ENCODE measurements around the gene FBN1.

The FBN1 gene

DNA sequence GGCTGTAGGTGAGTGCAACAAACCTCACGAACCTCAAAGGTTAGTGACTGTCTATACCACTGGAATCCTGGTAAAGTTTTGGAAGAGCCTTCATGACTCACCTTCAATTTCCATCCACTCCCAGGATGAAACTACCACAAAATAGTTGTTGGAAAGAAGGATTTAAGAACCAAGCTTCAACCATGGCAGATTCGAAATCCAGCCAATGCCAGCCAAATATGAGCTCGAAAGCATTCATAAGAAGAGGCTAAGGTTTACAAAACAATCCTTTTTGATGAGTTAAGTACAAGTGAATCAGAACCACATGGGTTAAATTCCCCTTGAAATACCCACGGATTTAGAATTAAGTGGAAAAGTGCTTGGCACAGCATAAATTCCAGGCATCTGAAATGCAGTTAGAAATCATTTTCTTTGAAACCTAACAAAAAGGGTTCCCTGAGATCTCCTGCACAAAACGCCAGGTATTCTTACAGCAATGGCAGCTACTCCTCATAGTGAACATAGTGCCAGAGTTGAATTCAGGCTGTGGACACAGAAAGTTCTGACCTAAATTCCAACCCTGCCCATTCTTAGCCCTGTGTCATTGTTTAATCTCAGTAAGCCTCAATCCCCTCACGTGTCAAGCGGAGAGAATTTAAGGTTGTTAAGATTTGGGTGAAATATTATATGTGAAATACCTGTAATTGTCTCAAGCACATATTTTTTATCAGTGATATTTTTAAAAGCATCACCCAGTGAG is 89.2 kb downstream of the FBN1 start:
- no peak for DNase-seq (ENCODE audit: low read depth in 2 of 2, low spot score in 1 of 2)

GRCh38 chr15:48555241-48555881 is 90.1 kb downstream of the FBN1 start:
- no peak for DNase-seq (ENCODE audit: low read depth in 2 of 2, low spot score in 1 of 2)

DNA sequence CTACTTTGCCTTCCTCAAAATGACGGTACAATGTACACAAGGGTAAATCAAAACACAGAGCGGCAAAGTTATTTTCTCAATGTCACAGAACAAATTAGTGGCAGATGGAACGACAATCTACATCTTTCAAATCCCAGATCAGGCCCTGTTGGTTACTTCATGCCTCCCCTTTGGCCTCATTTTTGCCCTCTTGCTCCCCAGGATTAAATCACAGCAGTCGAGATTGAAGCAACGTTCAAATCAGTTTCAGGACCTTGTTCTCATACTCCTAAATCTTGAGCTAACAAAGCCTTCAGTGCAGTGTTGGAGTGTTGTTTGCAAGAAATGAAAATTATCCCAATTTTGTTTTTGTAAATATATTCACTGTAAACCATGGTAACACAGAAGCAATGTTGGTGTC is 91.4 kb downstream of the FBN1 start:
- DNase-seq (ENCODE audit: low read depth in 2 of 2, low spot score in 1 of 2): no peak

GRCh38 chr15:48553559-48553958 is 92.0 kb downstream of the FBN1 start:
- no peak for DNase-seq (ENCODE audit: low read depth in 2 of 2, low spot score in 1 of 2)

DNA sequence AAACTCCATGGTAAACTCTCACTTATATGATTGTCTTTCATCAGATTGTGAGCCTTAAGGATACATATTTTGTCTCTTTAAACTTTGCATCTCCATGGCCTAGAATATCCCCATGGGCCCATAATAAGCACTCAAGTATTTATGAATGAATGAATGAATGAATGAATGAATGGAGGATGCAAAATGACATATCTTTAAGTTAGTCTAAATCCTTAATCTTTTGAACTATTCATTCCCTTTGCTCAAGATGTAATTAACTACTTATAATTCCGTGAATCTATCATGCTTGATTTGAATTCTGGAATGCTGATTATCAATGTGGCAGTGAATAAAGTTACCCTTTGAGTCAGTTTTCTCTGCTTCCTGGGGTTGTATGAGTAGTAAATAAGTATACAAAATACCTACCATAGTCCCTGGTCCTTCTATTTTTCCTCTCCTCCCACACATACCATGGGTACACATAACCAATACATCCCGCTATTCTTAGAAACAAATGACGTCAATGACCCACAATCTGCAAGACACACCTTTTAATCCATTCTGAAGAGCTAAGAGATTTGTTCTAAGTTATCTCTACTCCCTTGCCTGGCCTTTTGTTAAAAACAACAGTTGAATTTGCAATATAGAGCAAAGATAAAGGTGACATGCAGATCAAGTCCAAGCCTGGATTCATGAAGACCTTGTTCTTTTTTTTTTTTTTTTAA is 94.5 kb downstream of the FBN1 start:
- no peak for DNase-seq (ENCODE audit: low read depth in 2 of 2, low spot score in 1 of 2)

- no peak for DNase-seq (ENCODE audit: low read depth in 2 of 2, low spot score in 1 of 2)
Measured at GRCh38 chr15:48548455-48548854, 97.1 kb downstream of the FBN1 start.

- DNase-seq (ENCODE audit: low read depth in 2 of 2, low spot score in 1 of 2): no peak
Measured at GRCh38 chr15:48547286-48547685, 98.2 kb downstream of the FBN1 start.

GRCh38 chr15:48546296-48546695 is 99.2 kb downstream of the FBN1 start:
- DNase-seq (ENCODE audit: low read depth in 2 of 2, low spot score in 1 of 2): no peak

- no peak for DNase-seq (ENCODE audit: low read depth in 2 of 2, low spot score in 1 of 2)
Measured at GRCh38 chr15:48544778-48545177, 100.7 kb downstream of the FBN1 start.

GRCh38 chr15:48541341-48542278 is 103.9 kb downstream of the FBN1 start:
- DNase-seq (ENCODE audit: low read depth in 2 of 2, low spot score in 1 of 2): no peak

- no peak for DNase-seq (ENCODE audit: low read depth in 2 of 2, low spot score in 1 of 2)
Measured at GRCh38 chr15:48540756-48541155, 104.8 kb downstream of the FBN1 start.

DNA sequence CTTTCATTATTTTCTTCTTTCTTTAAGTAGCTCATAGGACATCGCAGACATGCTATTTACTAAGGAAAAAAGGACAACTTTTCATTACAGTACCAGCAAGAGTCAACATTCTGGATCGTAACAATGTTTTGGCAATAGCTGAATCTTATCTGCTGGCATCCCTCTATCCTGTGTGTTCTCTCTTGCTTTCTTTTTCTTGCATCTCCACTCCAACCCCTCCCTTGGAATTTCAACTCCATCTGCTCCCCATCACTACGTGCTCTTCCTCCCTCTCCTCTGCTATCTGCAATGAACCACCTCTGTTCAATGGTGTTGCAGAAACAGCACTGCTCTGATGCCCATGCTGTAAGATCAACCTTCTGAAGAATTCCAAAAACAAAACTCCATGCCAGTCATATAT is 106.6 kb downstream of the FBN1 start:
- no peak for DNase-seq (ENCODE audit: low read depth in 2 of 2, low spot score in 1 of 2)

- DNase-seq (ENCODE audit: low read depth in 2 of 2, low spot score in 1 of 2): no peak
Measured at GRCh38 chr15:48537271-48538113, 108.0 kb downstream of the FBN1 start.

- no peak for DNase-seq (ENCODE audit: low read depth in 2 of 2, low spot score in 1 of 2)
Measured at GRCh38 chr15:48536681-48537091, 108.8 kb downstream of the FBN1 start.

DNA sequence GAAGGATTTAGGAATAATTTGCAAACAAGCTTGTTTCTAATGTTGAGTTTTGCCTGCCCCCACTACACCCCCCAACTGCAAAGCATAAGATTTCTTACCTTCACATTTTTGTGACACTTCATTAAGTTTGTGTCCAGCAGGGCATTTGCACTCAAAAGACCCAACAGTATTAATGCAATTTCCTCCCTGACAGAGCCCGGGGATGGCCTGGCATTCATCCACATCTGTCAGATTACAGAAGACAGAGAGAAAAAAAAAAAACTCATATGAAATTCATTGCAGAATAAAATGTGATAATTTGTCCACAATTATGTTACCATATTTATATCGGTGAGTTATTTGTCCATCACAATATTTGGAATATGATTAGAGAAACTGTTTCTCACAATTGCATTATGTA is 111.5 kb downstream of the FBN1 start:
- DNase-seq (ENCODE audit: low read depth in 2 of 2, low spot score in 1 of 2): no peak

- DNase-seq (ENCODE audit: low read depth in 2 of 2, low spot score in 1 of 2): no peak
Measured at GRCh38 chr15:48532946-48533345, 112.6 kb downstream of the FBN1 start.

DNA sequence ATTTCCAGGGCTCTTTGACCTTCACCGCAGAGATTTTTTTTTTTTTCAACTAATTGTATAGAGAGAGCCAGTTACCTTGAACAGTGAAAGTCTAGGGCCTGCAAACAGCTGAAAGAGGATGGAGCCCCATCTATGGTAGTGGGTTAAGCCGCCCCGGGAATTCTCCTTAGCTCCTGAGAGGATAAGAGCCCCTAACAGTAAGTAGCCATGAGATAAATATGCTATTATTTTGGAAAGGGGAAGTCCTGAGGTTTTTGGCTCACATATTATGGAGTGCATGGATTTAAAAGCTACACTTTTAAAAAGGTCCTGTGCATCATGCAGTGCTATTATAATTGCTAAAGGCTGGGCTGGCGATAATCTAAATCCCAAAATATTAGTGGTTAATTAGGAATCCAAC is 115.0 kb downstream of the FBN1 start:
- DNase-seq (ENCODE audit: low read depth in 2 of 2, low spot score in 1 of 2): no peak

DNA sequence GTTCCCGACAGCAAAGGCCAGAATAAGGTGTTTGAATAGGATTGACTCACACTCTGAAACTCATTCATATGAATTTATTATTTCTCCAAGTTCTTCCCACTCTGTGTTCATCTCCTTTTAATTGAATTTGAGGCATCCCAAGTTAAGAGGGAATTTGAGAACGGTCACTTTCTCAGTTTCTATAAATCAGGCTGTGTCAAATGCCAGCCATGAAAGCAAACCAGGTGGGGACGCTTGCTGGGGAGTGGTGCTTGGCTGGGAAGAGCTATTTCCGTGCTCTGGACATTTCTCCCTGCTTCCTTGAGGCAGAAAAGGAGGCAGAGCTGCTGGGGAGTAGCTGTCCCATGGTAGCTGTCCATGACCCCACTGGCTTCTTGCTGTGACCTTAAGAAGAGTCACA is 116.6 kb downstream of the FBN1 start:
- no peak for DNase-seq (ENCODE audit: low read depth in 2 of 2, low spot score in 1 of 2)

DNA sequence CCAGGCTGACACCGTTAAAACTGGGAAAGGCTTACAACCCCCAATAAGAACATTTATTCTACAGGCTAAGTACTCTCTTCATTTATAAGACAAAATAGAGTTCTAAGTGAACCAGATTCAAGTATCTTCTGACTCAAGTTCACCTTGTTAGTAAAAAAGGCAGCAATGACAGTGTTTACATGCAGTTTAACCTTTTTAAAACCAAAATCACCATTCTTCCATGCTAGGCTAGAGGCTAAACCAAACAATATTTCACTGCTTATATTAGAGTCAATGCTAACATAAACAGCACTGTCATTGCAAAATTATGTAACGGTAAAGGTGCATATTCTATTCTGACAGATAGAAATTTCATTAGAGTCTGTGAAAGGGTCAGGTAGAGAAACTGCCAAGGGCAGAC is 118.0 kb downstream of the FBN1 start:
- no peak for DNase-seq (ENCODE audit: low read depth in 2 of 2, low spot score in 1 of 2)

DNA sequence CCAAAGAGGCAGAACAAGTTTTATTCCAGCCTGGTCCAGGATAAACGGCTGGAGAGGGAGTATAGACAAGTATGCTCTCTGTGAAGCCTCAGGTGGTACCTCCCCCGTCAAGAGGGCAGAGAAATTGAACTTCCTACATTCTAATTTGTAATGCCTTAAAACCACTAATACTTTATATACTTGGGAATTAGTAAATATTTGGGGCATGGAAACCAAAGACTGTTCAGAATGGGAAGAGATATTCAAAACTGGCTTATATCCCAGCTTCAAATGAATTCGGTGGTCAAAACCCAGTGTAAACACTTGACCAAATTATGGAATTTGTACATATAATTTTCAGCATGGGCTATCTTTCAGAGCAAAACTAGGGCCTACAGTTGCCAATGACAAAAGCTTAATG is 122.6 kb downstream of the FBN1 start:
- no peak for DNase-seq (ENCODE audit: low read depth in 2 of 2, low spot score in 1 of 2)

Measured in stimulated activated CD8-positive, alpha-beta memory T cell treated with anti-CD3 and anti-CD28 coated beads, Interleukin-4, amount 100 ng/mL, for 1 hour (primary cell).